ENCODE data around the gene MLLT11. TPM values are rescaled to one million over a fixed set of nuclear protein-coding genes. Genes with fewer than 3 reads are reported as not detected.

Gene MLLT11
- total RNA-seq, 2 experiments from 2014 or later = 4.1 to 5.0 TPM

- Mint-ChIP-seq H3K4me1 (no peaks in the 10 kb centered on the region), H3K27ac (no peak overlapping the region), H3K27me3 (no peaks in the 10 kb centered on the region), H3K9me3 (ENCODE audit: low read depth) (no peaks in the 10 kb centered on the region), H3K4me3 (no peak overlapping the region), H3K36me3 (peaks cover 5% of the 10 kb centered on the region)
- CTCF ChIA-PET = no interaction called here
- DNase-seq (no peak), ATAC-seq (no peak)
These were observed 46.7 kb downstream of the MLLT11 start for GRCh38 chr1:151106894-151107293.

DNA sequence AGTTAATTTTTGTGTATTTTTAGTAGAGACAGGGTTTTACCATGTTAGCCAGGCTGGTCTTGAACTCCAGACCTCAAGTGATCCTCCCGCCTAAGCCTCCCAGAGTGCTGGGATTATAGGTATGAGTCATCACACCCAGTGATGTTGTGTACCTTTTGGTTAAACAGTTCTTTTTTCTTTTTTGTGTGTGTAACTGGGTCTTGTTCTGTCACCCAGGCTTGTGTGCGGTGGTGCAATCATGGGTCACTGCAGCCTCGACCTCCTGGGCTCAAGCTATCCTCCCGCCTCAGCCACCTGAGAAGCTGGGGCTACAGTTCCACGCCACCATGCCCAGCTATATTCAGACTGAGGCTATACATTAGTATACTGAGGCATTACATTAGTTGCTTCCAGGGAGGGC lies 48.1 kb downstream of the MLLT11 start:
- CTCF ChIA-PET = interaction anchor here (1.4 to 1.9 kb wide), 2 partner anchors 9 to 144 kb away, joined by 3 to 7 read pairs; no protein-coding TSS in a partner anchor
- ATAC-seq (no peak), DNase-seq (no peak)
- H3K36me3 Mint-ChIP-seq = peaks cover 5% of the 10 kb centered on the region
- no peaks in the 10 kb centered on the region for H3K9me3 Mint-ChIP-seq (ENCODE audit: low read depth)
- no peaks in the 10 kb centered on the region for H3K27me3 Mint-ChIP-seq
- no peak overlapping the region for H3K27ac Mint-ChIP-seq
- H3K4me1 Mint-ChIP-seq = no peaks in the 10 kb centered on the region
- no peak overlapping the region for H3K4me3 Mint-ChIP-seq

GRCh38 chr1:151113877-151114276 lies 53.7 kb downstream of the MLLT11 start:
- Mint-ChIP-seq H3K27ac (no peak overlapping the region), H3K4me1 (no peaks in the 10 kb centered on the region), H3K27me3 (no peaks in the 10 kb centered on the region), H3K36me3 (peaks cover 6% of the 10 kb centered on the region), H3K9me3 (ENCODE audit: low read depth) (no peaks in the 10 kb centered on the region), H3K4me3 (no peak overlapping the region)
- CTCF ChIA-PET = interaction anchor here (0.6 to 1.4 kb wide), 6 partner anchors 14 to 89 kb away, joined by 3 to 5 read pairs (median 3); no protein-coding TSS in a partner anchor
- DNase-seq = no peak
- no peak for ATAC-seq

Other genes with a start within 250 kb of the MLLT11 start
- gene ARNT, start 183.8 kb upstream of the MLLT11 start, total RNA-seq = 10 to 100 TPM; 35.7 to 49.7 TPM
- not detected for gene CTXND2, start 173.3 kb upstream of the MLLT11 start, total RNA-seq
- 10 to 100 TPM; 61.5 to 67.6 TPM for gene SETDB1, start 134.0 kb upstream of the MLLT11 start, total RNA-seq
- gene CERS2, start 85.6 kb upstream of the MLLT11 start, total RNA-seq = 100 to 1,000 TPM; 144 to 170 TPM
- under 1 TPM in 1 of 2 experiments, not detected in 1; 0.23 TPM for gene ANXA9, start 78.1 kb upstream of the MLLT11 start, total RNA-seq
- 1 to 10 TPM; 4.2 to 7.0 TPM for gene MINDY1, start 53.5 kb upstream of the MLLT11 start, total RNA-seq
- 10 to 100 TPM; 14.7 to 17.4 TPM for gene PRUNE1, start 51.9 kb upstream of the MLLT11 start, total RNA-seq
- gene BNIPL, start 23.8 kb upstream of the MLLT11 start, total RNA-seq = 1 to 10 TPM; 1.0 to 2.0 TPM
- gene C1orf56, start 12.6 kb upstream of the MLLT11 start, total RNA-seq = 1 to 10 TPM; 1.2 to 2.0 TPM
- 100 to 1,000 TPM; 214 to 235 TPM for gene CDC42SE1, start 775 bp upstream of the MLLT11 start, total RNA-seq
- gene GABPB2, start 10.4 kb downstream of the MLLT11 start, total RNA-seq = 10 to 100 TPM; 20.0 to 23.9 TPM
- gene SEMA6C, start 86.2 kb downstream of the MLLT11 start, total RNA-seq = 1 to 10 TPM in 1 of 2 experiments, under 1 TPM in 1; 0.84 to 1.7 TPM
- 10 to 100 TPM; 14.5 to 17.6 TPM for gene TNFAIP8L2, start 96.3 kb downstream of the MLLT11 start, total RNA-seq
- gene LYSMD1, start 105.5 kb downstream of the MLLT11 start, total RNA-seq = 1 to 10 TPM; 4.4 to 4.9 TPM
- 10 to 100 TPM; 60.6 to 69.6 TPM for gene SCNM1, start 105.7 kb downstream of the MLLT11 start, total RNA-seq
- gene TMOD4, start 115.6 kb downstream of the MLLT11 start, total RNA-seq = 1 to 10 TPM; 2.9 to 3.6 TPM
- 10 to 100 TPM; 78.3 to 86.2 TPM for gene VPS72, start 129.8 kb downstream of the MLLT11 start, total RNA-seq
- 10 to 100 TPM; 55.2 to 70.3 TPM for gene PIP5K1A, start 138.2 kb downstream of the MLLT11 start, total RNA-seq
- 100 to 1,000 TPM; 187 to 223 TPM for gene PSMD4, start 194.3 kb downstream of the MLLT11 start, total RNA-seq
- gene ZNF687, start 221.9 kb downstream of the MLLT11 start, total RNA-seq = 10 to 100 TPM; 29.9 to 35.7 TPM